Ovary (tissue), 3 donors: ENCODE results near the gene LIMCH1.

Source experiments
- CTCF ChIP-seq, 3 donors: fragments of 450-650 bp in 2 of 3; fragments of 200-600 bp in 1 of 3; IDR thresholded peaks; one replicate each; pipeline versions ENCODE4 v1.5.1 to v1.8.0; 2016 to 2022; ENCODE audit warnings: antibody characterized with exemption in 3 of 3, mild to moderate bottlenecking in 1 of 3
- EP300 ChIP-seq: sonication (generic); formaldehyde crosslinking; IDR thresholded peaks from one replicate; pipeline ENCODE4 v1.6.1; 2017; ENCODE audit warnings: antibody characterized with exemption
- POLR2A ChIP-seq: fragments of 450-650 bp; IDR thresholded peaks from one replicate; pipeline ENCODE4 v1.6.1; 2017; ENCODE audit warnings: antibody characterized with exemption, mild to moderate bottlenecking, moderate library complexity
- donor health status: DM: no; HTN: no; CAD: no.

GRCh38 chr4:41550308-41550707 is 12.4 kb downstream of the LIMCH1 start:
- TF ChIP-seq EP300 (no peak), CTCF (IDR thresholded peaks at IDR 0.05) (no peak), POLR2A (no peak)
